ENCODE data around the gene DUSP6.

The DUSP6 gene

GRCh38 chr12:89373763-89374572 is 21.7 kb upstream of the DUSP6 start:
- DNase-seq (ENCODE audit: low read depth): no peak

GRCh38 chr12:89372584-89373370 is 20.5 kb upstream of the DUSP6 start:
- DNase-seq (ENCODE audit: low read depth): no peak

GRCh38 chr12:89370850-89371249 is 18.5 kb upstream of the DUSP6 start:
- no peak for DNase-seq (ENCODE audit: low read depth)

GRCh38 chr12:89370421-89370831 is 18.1 kb upstream of the DUSP6 start:
- no peak for DNase-seq (ENCODE audit: low read depth)

GRCh38 chr12:89369166-89369565 is 16.9 kb upstream of the DUSP6 start:
- DNase-seq (ENCODE audit: low read depth): no peak

GRCh38 chr12:89368391-89368790 is 16.1 kb upstream of the DUSP6 start:
- DNase-seq (ENCODE audit: low read depth): no peak

- no peak for DNase-seq (ENCODE audit: low read depth)
Observed at GRCh38 chr12:89366676-89367364, 14.5 kb upstream of the DUSP6 start.

GRCh38 chr12:89364631-89365030 is 12.3 kb upstream of the DUSP6 start:
- no peak for DNase-seq (ENCODE audit: low read depth)

- no peak for DNase-seq (ENCODE audit: low read depth)
Observed at GRCh38 chr12:89364058-89364457, 11.8 kb upstream of the DUSP6 start.

- no peak for DNase-seq (ENCODE audit: low read depth)
Observed at GRCh38 chr12:89363582-89363981, 11.3 kb upstream of the DUSP6 start.

GRCh38 chr12:89363084-89363483 is 10.8 kb upstream of the DUSP6 start:
- no peak for DNase-seq (ENCODE audit: low read depth)

- no peak for DNase-seq (ENCODE audit: low read depth)
Observed at GRCh38 chr12:89359615-89360014, 7.3 kb upstream of the DUSP6 start.

- DNase-seq (ENCODE audit: low read depth): no peak
Observed at GRCh38 chr12:89358805-89359204, 6.5 kb upstream of the DUSP6 start.

- no peak for DNase-seq (ENCODE audit: low read depth)
Observed at GRCh38 chr12:89357297-89357730, 5.0 kb upstream of the DUSP6 start.

- DNase-seq (ENCODE audit: low read depth): no peak
Observed at GRCh38 chr12:89356069-89356665, 3.9 kb upstream of the DUSP6 start.

GRCh38 chr12:89355243-89356068 is 3.2 kb upstream of the DUSP6 start:
- no peak for DNase-seq (ENCODE audit: low read depth)

- DNase-seq (ENCODE audit: low read depth): no peak
Observed at GRCh38 chr12:89354612-89355067, 2.3 kb upstream of the DUSP6 start.

- DNase-seq (ENCODE audit: low read depth): peak; percentile 63
Observed at GRCh38 chr12:89353823-89354611, 1.7 kb upstream of the DUSP6 start.

- DNase-seq (ENCODE audit: low read depth): no peak
Observed at GRCh38 chr12:89353188-89353822, 1.0 kb upstream of the DUSP6 start.

- no peak for DNase-seq (ENCODE audit: low read depth)
Observed at GRCh38 chr12:89352242-89352491, 134 bp downstream of the DUSP6 start.

Data from stimulated activated CD8-positive, alpha-beta memory T cell treated with anti-CD3 and anti-CD28 coated beads, Interleukin-4, amount 100 ng/mL, for 24 hours (primary cell).